Measurements from ENCODE around the gene PCDH9.

Gene PCDH9

GRCh38 chr13:66491251-66491650, 738.9 kb downstream of the PCDH9 start:
- no peak for DNase-seq

- DNase-seq = no peak
Observed at GRCh38 chr13:66489586-66489985, 740.5 kb downstream of the PCDH9 start.

GRCh38 chr13:66489172-66489571, 741.0 kb downstream of the PCDH9 start:
- DNase-seq = no peak

GRCh38 chr13:66483712-66484111, 746.4 kb downstream of the PCDH9 start:
- DNase-seq = no peak

GRCh38 chr13:66482836-66483235, 747.3 kb downstream of the PCDH9 start:
- no peak for DNase-seq

GRCh38 chr13:66477816-66478215, 752.3 kb downstream of the PCDH9 start:
- no peak for DNase-seq

- DNase-seq = no peak
Observed at GRCh38 chr13:66475061-66475460, 755.1 kb downstream of the PCDH9 start.

- no peak for DNase-seq
Observed at GRCh38 chr13:66469745-66470144, 760.4 kb downstream of the PCDH9 start.

GRCh38 chr13:66468656-66469055, 761.5 kb downstream of the PCDH9 start:
- no peak for DNase-seq

GRCh38 chr13:66462187-66462586, 767.9 kb downstream of the PCDH9 start:
- no peak for DNase-seq

GRCh38 chr13:66461021-66461420, 769.1 kb downstream of the PCDH9 start:
- no peak for DNase-seq

GRCh38 chr13:66459634-66460033, 770.5 kb downstream of the PCDH9 start:
- no peak for DNase-seq

GRCh38 chr13:66459143-66459542, 771.0 kb downstream of the PCDH9 start:
- no peak for DNase-seq

- no peak for DNase-seq
Observed at GRCh38 chr13:66446413-66446812, 783.7 kb downstream of the PCDH9 start.

- DNase-seq = no peak
Observed at GRCh38 chr13:66443926-66444325, 786.2 kb downstream of the PCDH9 start.

- DNase-seq = no peak
Observed at GRCh38 chr13:66440938-66441337, 789.2 kb downstream of the PCDH9 start.

- no peak for DNase-seq
Observed at GRCh38 chr13:66430728-66431127, 799.4 kb downstream of the PCDH9 start.

GRCh38 chr13:66430269-66430668, 799.9 kb downstream of the PCDH9 start:
- DNase-seq = no peak

GRCh38 chr13:66429156-66429555, 801.0 kb downstream of the PCDH9 start:
- DNase-seq = no peak

GRCh38 chr13:66427458-66427861, 802.7 kb downstream of the PCDH9 start:
- no peak for DNase-seq

- no peak for DNase-seq
Observed at GRCh38 chr13:66425741-66426140, 804.4 kb downstream of the PCDH9 start.

GRCh38 chr13:66424422-66424821, 805.7 kb downstream of the PCDH9 start:
- no peak for DNase-seq

- DNase-seq = no peak
Observed at GRCh38 chr13:66415444-66415843, 814.7 kb downstream of the PCDH9 start.

GRCh38 chr13:66414066-66414800, 815.9 kb downstream of the PCDH9 start:
- no peak for DNase-seq

GRCh38 chr13:66410314-66410713, 819.8 kb downstream of the PCDH9 start:
- no peak for DNase-seq
